HL-60/S4 treated with retinoic acid at 250 ng/mL for 4 days and 3 days (cell line): ENCODE results near the gene RPS23.

Experiments used
- in situ Hi-C: fragments of 300-500 bp; cut with MboI; formaldehyde crosslinking; loops from 2 replicates; pipeline ENCODE4 v1.7.0; 2022; ENCODE audit warnings: low sequenced_read_pairs

Gene RPS23

GRCh38 chr5:82277987-82278710 is at the start of gene RPS23:
RPS23 (minus strand) TSS chr5:82278354; CDS start chr5:82278323, 31 bp downstream.
- in situ Hi-C loops, result no loop called here

- in situ Hi-C loops, result loop anchor here (25.0 kb wide), 1 partner anchor 1234 kb away; no protein-coding TSS in a partner anchor
Observed at GRCh38 chr5:82327941-82328340, 49.8 kb upstream of the RPS23 start.

DNA sequence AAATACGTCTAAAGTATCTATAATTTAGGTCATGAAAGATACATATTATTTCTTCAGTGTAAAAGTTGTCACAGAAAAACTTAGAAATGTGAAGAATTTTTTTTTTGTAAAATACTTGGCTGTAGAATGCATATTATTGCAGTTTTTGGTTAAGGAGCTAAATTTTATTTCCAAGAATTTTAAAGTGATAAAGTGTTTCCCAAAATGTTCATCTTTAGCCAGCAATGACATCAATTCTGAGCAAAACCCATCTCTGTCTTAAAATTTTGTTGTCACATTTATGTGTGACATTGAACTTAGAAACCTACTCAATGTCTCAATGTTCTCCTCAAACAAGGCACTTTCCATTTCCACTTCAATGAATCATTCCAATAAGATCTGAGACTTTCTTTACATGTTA is 47.8 kb upstream of the RPS23 start:
- in situ Hi-C loops, result loop anchor here (25.0 kb wide), 1 partner anchor 1236 kb away; no protein-coding TSS in a partner anchor

GRCh38 chr5:82325155-82325554 is 47.0 kb upstream of the RPS23 start:
- in situ Hi-C loops, result loop anchor here (25.0 kb wide), 1 partner anchor 1237 kb away; no protein-coding TSS in a partner anchor

DNA sequence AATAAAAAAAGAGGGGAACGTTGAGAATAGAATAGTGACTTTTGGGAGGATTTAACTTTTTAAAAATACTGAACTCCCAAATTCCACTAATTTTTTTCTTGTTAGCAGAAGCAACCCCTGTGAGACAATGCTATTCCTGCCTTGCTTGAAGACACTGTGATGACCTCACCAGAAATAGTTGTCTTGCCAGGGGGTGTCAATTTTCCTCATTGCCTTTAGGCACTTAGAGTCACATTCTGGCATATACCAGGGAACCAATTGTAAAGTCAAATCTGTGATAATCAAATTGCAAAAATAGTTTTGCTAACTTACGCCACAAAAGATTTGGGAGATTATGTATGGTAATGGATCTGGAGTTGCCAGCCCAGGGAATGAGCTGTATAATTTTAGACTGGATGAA is 42.8 kb upstream of the RPS23 start:
- in situ Hi-C loops, result no loop called here

GRCh38 chr5:82319651-82320376 is 41.7 kb upstream of the RPS23 start:
- in situ Hi-C loops, result no loop called here

GRCh38 chr5:82319192-82319591 is 41.0 kb upstream of the RPS23 start:
- in situ Hi-C loops, result no loop called here

GRCh38 chr5:82314964-82315758 is 37.0 kb upstream of the RPS23 start:
- in situ Hi-C loops, result no loop called here

GRCh38 chr5:82313016-82313415 is 34.9 kb upstream of the RPS23 start:
- in situ Hi-C loops, result no loop called here

- in situ Hi-C loops, result no loop called here
Observed at GRCh38 chr5:82312373-82312856, 34.3 kb upstream of the RPS23 start.

GRCh38 chr5:82309091-82309531 is 31.0 kb upstream of the RPS23 start:
- in situ Hi-C loops, result no loop called here

DNA sequence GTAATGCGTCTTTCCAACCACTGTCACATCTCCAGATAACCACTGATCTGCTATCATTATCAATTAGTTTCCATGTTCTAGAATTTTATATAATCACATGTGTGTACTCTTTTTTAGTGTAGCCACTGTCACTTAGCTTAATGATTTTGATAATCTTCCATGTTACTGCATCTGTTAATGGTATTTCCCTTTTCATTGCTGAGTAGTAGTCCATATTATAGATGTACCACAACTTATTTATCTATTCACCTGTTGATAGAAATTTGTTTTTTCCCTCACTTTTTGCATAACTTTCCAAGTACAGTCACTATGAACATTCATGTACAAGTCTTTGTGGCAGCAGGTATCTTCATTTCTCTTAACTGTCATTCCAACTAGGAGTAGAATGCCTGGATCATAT is 30.3 kb upstream of the RPS23 start:
- in situ Hi-C loops, result no loop called here

DNA sequence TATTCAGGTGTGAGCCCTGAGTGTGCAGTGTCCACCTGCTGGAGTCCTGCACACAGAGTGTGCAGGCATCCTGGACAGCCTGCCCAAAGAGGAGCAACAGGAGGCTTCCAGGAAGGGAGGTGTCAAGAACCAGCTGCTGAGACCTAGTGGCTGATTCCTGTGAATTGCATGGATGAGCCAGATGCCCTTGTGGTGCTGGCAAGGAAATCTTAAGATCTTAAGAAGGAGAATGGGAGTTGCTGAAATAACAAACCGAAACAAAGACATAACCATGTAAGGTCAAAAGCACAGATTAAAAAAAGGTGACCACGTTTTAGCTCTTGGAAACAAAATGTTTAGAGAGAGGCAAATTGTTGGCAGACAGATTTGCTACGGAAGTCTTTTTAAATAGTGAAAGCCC is 29.3 kb upstream of the RPS23 start:
- in situ Hi-C loops, result no loop called here

DNA sequence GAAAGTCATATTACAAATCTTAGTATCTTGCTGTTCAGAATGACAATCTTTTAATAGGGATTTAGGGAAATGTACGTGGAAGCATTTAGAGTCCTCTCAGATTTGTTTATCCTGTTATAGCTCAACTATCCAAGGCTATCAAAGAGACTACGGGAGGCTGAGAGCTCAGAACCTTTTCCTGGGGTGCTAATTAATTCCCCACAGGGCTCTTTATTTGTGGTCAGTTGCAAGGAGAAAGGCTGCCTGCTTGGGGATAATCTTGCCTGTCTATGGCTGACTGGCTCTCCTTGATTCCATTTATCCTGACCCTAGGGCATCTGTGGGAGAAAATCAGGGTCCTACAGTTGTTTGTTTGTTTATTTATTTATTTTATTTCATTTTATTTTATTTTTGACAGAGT is 28.0 kb upstream of the RPS23 start:
- in situ Hi-C loops, result no loop called here

GRCh38 chr5:82301190-82301589 is 23.0 kb upstream of the RPS23 start:
- in situ Hi-C loops, result no loop called here

- in situ Hi-C loops, result no loop called here
Observed at GRCh38 chr5:82298668-82299067, 20.5 kb upstream of the RPS23 start.

GRCh38 chr5:82297711-82298110 is 19.6 kb upstream of the RPS23 start:
- in situ Hi-C loops, result no loop called here

DNA sequence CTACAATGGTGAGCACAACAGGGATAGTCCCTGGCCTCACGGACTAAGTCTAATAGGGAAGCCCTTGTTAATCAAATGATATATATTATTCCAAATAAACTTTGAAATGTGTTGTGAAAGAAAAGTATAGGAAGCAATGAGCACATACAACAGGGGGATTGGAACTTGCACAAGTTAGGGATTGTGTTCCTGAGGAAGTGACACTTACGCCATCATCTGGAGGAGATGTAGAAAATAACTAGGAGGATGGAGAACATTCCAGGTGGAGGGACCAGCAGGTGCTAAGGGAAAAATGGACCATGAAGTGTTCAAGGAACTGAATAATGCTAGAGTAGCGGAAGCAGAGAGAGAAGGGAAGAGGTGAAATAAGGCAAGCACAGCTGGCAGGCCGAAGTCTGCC is 18.8 kb upstream of the RPS23 start:
- in situ Hi-C loops, result no loop called here

- in situ Hi-C loops, result no loop called here
Observed at GRCh38 chr5:82295959-82296531, 17.9 kb upstream of the RPS23 start.

- in situ Hi-C loops, result no loop called here
Observed at GRCh38 chr5:82295144-82295543, 17.0 kb upstream of the RPS23 start.

- in situ Hi-C loops, result no loop called here
Observed at GRCh38 chr5:82291420-82291819, 13.3 kb upstream of the RPS23 start.
